Heart left ventricle (tissue), 13 donors: Measurements from ENCODE around the gene CDH6.

Experiments
- POLR2A ChIP-seq, 2 donors: fragments of 450-650 bp; IDR thresholded peaks; one replicate each; pipeline ENCODE4 v1.6.1; 2017; ENCODE audit warnings: antibody characterized with exemption in 2 of 2, mild to moderate bottlenecking in 2 of 2, moderate library complexity in 2 of 2
- TF ChIP-seq, protein P1 (sequence below), 12 donors: fragments of 200-600 bp; sonication (generic) in 4 of 12; IDR thresholded peaks; one replicate each; pipeline versions ENCODE4 v1.5.0 to v1.8.0; 2018 to 2022; ENCODE audit warnings: antibody characterized with exemption in 12 of 12, mild to moderate bottlenecking in 5 of 12
- donor health status: ischemic (EF 13 %, LVEDD 7.1; RV severe dilation, severe dysfunction).
- donor health status: DM: no; HTN: yes; CAD: no.
- donor health status: DM: no; HTN: no; CAD: no.
- donor health status: ischemic (EF 25% LVEDD 6.9; RV normal size, moderate dysfunction).
- donor health status: ischemic (EF 25% LVEDD 5.7; RV mildly dilated, moderate dysfunction).
- donor health status: ischemic (EF 35%, LVEDD 5.7; RV mildly dilated, moderate dysfunction).
- donor health status: nonischemic (EF 11% LVEDD 7.7; RV severe dilation, severe dysfunction).
- donor health status: DM: yes; HTN: yes; CAD: no.
- donor health status: PGD.
- donor health status: ischemic (EF 29% LVEDD 5.4; RV normal size, mild dysfunction).
- donor health status: nonischemic (EF 23%, LVEDD 6.1; RV moderate dilation, normal function).

DNA sequence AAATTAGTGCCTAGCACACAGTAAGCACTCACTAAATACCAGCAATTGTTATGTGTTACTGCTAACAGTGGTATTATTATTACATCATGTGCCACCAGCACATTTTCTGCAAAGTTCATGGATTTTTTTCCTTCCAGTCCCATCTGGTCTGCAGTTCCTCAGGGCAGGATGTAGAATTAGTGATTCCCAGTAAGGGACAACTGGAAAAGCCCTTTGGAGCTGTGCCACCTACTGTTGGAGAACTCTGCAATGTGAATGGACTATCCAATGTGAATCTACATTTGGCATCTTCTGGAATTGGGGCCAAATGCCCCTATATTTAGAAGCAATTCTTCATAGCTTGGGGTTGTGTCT lies 154.0 kb downstream of the CDH6 start:
- TF ChIP-seq, protein P1, sequence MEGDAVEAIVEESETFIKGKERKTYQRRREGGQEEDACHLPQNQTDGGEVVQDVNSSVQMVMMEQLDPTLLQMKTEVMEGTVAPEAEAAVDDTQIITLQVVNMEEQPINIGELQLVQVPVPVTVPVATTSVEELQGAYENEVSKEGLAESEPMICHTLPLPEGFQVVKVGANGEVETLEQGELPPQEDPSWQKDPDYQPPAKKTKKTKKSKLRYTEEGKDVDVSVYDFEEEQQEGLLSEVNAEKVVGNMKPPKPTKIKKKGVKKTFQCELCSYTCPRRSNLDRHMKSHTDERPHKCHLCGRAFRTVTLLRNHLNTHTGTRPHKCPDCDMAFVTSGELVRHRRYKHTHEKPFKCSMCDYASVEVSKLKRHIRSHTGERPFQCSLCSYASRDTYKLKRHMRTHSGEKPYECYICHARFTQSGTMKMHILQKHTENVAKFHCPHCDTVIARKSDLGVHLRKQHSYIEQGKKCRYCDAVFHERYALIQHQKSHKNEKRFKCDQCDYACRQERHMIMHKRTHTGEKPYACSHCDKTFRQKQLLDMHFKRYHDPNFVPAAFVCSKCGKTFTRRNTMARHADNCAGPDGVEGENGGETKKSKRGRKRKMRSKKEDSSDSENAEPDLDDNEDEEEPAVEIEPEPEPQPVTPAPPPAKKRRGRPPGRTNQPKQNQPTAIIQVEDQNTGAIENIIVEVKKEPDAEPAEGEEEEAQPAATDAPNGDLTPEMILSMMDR (IDR thresholded peaks at IDR 0.05) = no peak
- no peak for TF ChIP-seq POLR2A (IDR thresholded peaks at IDR 0.05)
